ES-I3 (cell line): ENCODE results near the gene TCN1.
"Not testable (repeated sequence)": the region's sequence is repeated elsewhere in the genome, so short reads cannot be mapped to it uniquely, and the experiment has no call there.

ENCODE experiments used
- H3K36me3 ChIP-seq: 2 replicates; pipeline ENCODE4 v1.6.1; 2013; ENCODE audit warnings: mild to moderate bottlenecking, low read length, control low read depth, moderate library complexity; ENCODE audit not compliant: insufficient read depth
- H3K4me1 ChIP-seq: 2 replicates; pipeline ENCODE4 v1.6.1; 2013; ENCODE audit warnings: mild to moderate bottlenecking, control low read depth, low read length; ENCODE audit not compliant: insufficient read depth
- H3K9ac ChIP-seq: 2 replicates; pipeline ENCODE4 v1.6.1; 2013; ENCODE audit warnings: low read depth, mild to moderate bottlenecking, low read length, moderate library complexity
- H3K9me3 ChIP-seq: 2 replicates; pipeline ENCODE4 v1.6.1; 2013; ENCODE audit warnings: mild to moderate bottlenecking, low read length, moderate library complexity; ENCODE audit not compliant: control insufficient read depth, insufficient read depth

The TCN1 gene

GRCh38 chr11:59866397-59866796 is at the start of gene TCN1:
TSS of gene TCN1 (minus strand) at chr11:59866487. CDS start at chr11:59866470, 17 bp downstream.
- no peaks in the 10 kb centered on the region for H3K36me3 ChIP-seq
- H3K4me1 ChIP-seq, result no peaks in the 10 kb centered on the region
- H3K9me3 ChIP-seq, result no peaks in the 10 kb centered on the region
- no peak within 1 kb of the TSS for H3K9ac ChIP-seq

GRCh38 chr11:59903569-59903968 is 37.3 kb upstream of the TCN1 start:
- not testable (repeated sequence) for H3K9me3 ChIP-seq, H3K4me1 ChIP-seq, H3K36me3 ChIP-seq, H3K9ac ChIP-seq

GRCh38 chr11:59901306-59901705 is 35.0 kb upstream of the TCN1 start:
- no peaks in the 10 kb centered on the region for H3K36me3 ChIP-seq
- H3K9me3 ChIP-seq, result no peaks in the 10 kb centered on the region
- H3K9ac ChIP-seq, result no peak overlapping the region
- peaks cover 6% of the 10 kb centered on the region; the same call in 1 of the 2 replicates for H3K4me1 ChIP-seq

- Histone ChIP-seq H3K4me1 (peaks cover 6% of the 10 kb centered on the region; the same call in 1 of the 2 replicates), H3K9ac (no peak overlapping the region), H3K9me3 (no peaks in the 10 kb centered on the region)
Measured at GRCh38 chr11:59900366-59901126, 34.3 kb upstream of the TCN1 start.

GRCh38 chr11:59899532-59899931 is 33.2 kb upstream of the TCN1 start:
- Histone ChIP-seq H3K9ac (no peak overlapping the region), H3K36me3 (no peaks in the 10 kb centered on the region), H3K4me1 (peaks cover 6% of the 10 kb centered on the region; the same call in 1 of the 2 replicates), H3K9me3 (no peaks in the 10 kb centered on the region)

More at GRCh38 chr11:59900366-59901126, 34.3 kb upstream of the TCN1 start:
- H3K36me3 ChIP-seq, result no peaks in the 10 kb centered on the region

- peaks cover 6% of the 10 kb centered on the region; the same call in 1 of the 2 replicates for H3K4me1 ChIP-seq
- H3K9ac ChIP-seq, result no peak overlapping the region
- no peaks in the 10 kb centered on the region for H3K36me3 ChIP-seq
- no peaks in the 10 kb centered on the region for H3K9me3 ChIP-seq
Measured at GRCh38 chr11:59898650-59899049, 32.4 kb upstream of the TCN1 start.

- Histone ChIP-seq H3K9ac (no peak overlapping the region), H3K9me3 (no peaks in the 10 kb centered on the region), H3K4me1 (peaks cover 6% of the 10 kb centered on the region; the same call in 1 of the 2 replicates), H3K36me3 (no peaks in the 10 kb centered on the region)
Measured at GRCh38 chr11:59898046-59898445, 31.8 kb upstream of the TCN1 start.

GRCh38 chr11:59894616-59895015 is 28.3 kb upstream of the TCN1 start:
- H3K36me3 ChIP-seq, result no peaks in the 10 kb centered on the region
- H3K4me1 ChIP-seq, result peaks cover 12% of the 10 kb centered on the region
- no peak overlapping the region for H3K9ac ChIP-seq
- peaks cover 3% of the 10 kb centered on the region; the same call in 1 of the 2 replicates for H3K9me3 ChIP-seq

- peaks cover 3% of the 10 kb centered on the region; the same call in 1 of the 2 replicates for H3K9me3 ChIP-seq
- H3K4me1 ChIP-seq, result peaks cover 7% of the 10 kb centered on the region; the same call in 1 of the 2 replicates
- no peaks in the 10 kb centered on the region for H3K36me3 ChIP-seq
- no peak overlapping the region for H3K9ac ChIP-seq
Measured at GRCh38 chr11:59891781-59892181, 25.5 kb upstream of the TCN1 start.

- not testable (repeated sequence) for H3K36me3 ChIP-seq, H3K4me1 ChIP-seq, H3K9me3 ChIP-seq, H3K9ac ChIP-seq
Measured at GRCh38 chr11:59887156-59887555, 20.9 kb upstream of the TCN1 start.

GRCh38 chr11:59883597-59883996 is 17.3 kb upstream of the TCN1 start:
- Histone ChIP-seq H3K9me3 (no peaks in the 10 kb centered on the region), H3K4me1 (no peaks in the 10 kb centered on the region), H3K9ac (no peak overlapping the region), H3K36me3 (no peaks in the 10 kb centered on the region)

GRCh38 chr11:59879567-59879966 is 13.3 kb upstream of the TCN1 start:
- H3K9me3 ChIP-seq, result no peaks in the 10 kb centered on the region
- no peaks in the 10 kb centered on the region for H3K36me3 ChIP-seq
- H3K9ac ChIP-seq, result no peak overlapping the region
- H3K4me1 ChIP-seq, result peaks cover 13% of the 10 kb centered on the region

GRCh38 chr11:59878575-59878974 is 12.3 kb upstream of the TCN1 start, which contains the start of gene OOSP3:
TSS of gene OOSP3 (plus strand) at chr11:59878782. CDS start at chr11:59878809, 27 bp downstream.
- H3K9ac ChIP-seq, result no peak within 1 kb of the TSS
- no peaks in the 10 kb centered on the region for H3K9me3 ChIP-seq
- H3K36me3 ChIP-seq, result no peaks in the 10 kb centered on the region
- peaks cover 13% of the 10 kb centered on the region for H3K4me1 ChIP-seq

- no peaks in the 10 kb centered on the region for H3K36me3 ChIP-seq
Measured at GRCh38 chr11:59877784-59878183, 11.5 kb upstream of the TCN1 start.

GRCh38 chr11:59877325-59877724 is 11.0 kb upstream of the TCN1 start:
- Histone ChIP-seq H3K4me1 (peaks cover 13% of the 10 kb centered on the region), H3K9ac (no peak overlapping the region), H3K36me3 (no peaks in the 10 kb centered on the region), H3K9me3 (no peaks in the 10 kb centered on the region)

More at GRCh38 chr11:59877784-59878183, 11.5 kb upstream of the TCN1 start:
- H3K9me3 ChIP-seq, result no peaks in the 10 kb centered on the region
- H3K9ac ChIP-seq, result no peak overlapping the region
- H3K4me1 ChIP-seq, result peaks cover 13% of the 10 kb centered on the region
